Endothelial cell of umbilical vein (primary cell): Measurements from ENCODE around the gene PDCD6IP.

ENCODE experiments used
- EZH2 ChIP-seq: IDR thresholded peaks from 2 replicates; pipeline ENCODE4 v1.6.1; 2012; ENCODE audit warnings: borderline replicate concordance, low read depth, mild to moderate bottlenecking, moderate library complexity, low read length, inconsistent platforms; ENCODE audit not compliant: severe bottlenecking
- POLR2A ChIP-seq: IDR thresholded peaks from 2 replicates; pipeline ENCODE4 v1.6.1; 2012; ENCODE audit warnings: low read depth, mild to moderate bottlenecking, control low read depth, low read length
- TF ChIP-seq, protein P1 (sequence below): IDR thresholded peaks from 2 replicates; pipeline ENCODE4 v1.6.1; 2011; ENCODE audit not compliant: insufficient read depth, insufficient read length
- TF ChIP-seq, protein P2 (sequence below), 2 donors: IDR thresholded peaks; 1 replicate in 1 of 2; 2 replicates in 1 of 2; pipeline ENCODE4 v1.5.1; 2011; ENCODE audit warnings: low read length in 2 of 2, mild to moderate bottlenecking in 2 of 2, moderate library complexity in 2 of 2, control low read depth in 1 of 2, inconsistent platforms in 1 of 2, low read depth in 1 of 2; ENCODE audit not compliant: insufficient read depth in 1 of 2; ENCODE audit errors: extremely low read depth in 1 of 2

DNA sequence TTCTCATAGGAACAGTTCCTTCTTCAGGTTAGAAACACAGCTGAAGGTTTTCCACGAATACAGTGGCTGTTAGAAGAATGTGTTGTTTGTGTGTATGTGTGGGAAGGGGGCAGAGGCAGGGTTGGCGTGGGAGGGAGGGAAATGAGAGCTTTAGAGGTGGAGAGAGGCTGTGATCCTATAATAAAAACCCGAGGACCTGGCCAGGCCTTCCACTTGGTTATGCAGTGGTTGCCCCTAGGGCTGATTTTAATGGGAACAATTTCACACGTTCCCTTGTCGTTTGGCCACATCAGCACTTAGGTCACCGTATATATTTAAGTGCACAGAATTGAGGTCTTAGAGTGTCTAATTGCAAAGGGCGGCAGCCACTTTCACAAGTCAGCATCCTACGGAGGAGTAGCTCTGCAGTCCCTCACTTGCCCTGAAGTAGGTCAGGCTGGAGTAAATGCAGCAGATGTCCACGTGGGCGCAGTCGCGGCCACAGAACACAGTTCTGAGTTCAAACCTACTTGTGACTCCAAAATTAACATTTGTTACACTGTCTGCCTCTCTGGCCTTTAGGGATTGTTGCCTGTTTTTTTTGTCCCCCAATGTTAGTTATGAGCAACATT is 85.6 kb downstream of the PDCD6IP start:
- TF ChIP-seq POLR2A, result no peak
- TF ChIP-seq, protein P1, sequence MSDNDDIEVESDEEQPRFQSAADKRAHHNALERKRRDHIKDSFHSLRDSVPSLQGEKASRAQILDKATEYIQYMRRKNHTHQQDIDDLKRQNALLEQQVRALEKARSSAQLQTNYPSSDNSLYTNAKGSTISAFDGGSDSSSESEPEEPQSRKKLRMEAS, result no peak
- TF ChIP-seq, protein P2, sequence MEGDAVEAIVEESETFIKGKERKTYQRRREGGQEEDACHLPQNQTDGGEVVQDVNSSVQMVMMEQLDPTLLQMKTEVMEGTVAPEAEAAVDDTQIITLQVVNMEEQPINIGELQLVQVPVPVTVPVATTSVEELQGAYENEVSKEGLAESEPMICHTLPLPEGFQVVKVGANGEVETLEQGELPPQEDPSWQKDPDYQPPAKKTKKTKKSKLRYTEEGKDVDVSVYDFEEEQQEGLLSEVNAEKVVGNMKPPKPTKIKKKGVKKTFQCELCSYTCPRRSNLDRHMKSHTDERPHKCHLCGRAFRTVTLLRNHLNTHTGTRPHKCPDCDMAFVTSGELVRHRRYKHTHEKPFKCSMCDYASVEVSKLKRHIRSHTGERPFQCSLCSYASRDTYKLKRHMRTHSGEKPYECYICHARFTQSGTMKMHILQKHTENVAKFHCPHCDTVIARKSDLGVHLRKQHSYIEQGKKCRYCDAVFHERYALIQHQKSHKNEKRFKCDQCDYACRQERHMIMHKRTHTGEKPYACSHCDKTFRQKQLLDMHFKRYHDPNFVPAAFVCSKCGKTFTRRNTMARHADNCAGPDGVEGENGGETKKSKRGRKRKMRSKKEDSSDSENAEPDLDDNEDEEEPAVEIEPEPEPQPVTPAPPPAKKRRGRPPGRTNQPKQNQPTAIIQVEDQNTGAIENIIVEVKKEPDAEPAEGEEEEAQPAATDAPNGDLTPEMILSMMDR (IDR thresholded peaks at IDR 0.05; ENCODE audit: extremely low read depth in 1 of 2, insufficient read depth in 1 of 2, low read depth in 1 of 2, low read length in 2 of 2), result peak; percentile 8
- no peak for TF ChIP-seq EZH2
